ENCODE results near the gene PKLR. TPM values are rescaled to one million over a fixed set of nuclear protein-coding genes. Genes with fewer than 3 reads are reported as not detected.

The PKLR gene
- total RNA-seq, 8 experiments from 2014 or later, result 0.07 to 1.1 (median 0.17) TPM

GRCh38 chr1:155245163-155245524 is 56.1 kb downstream of the PKLR start:
- in situ Hi-C loops (cut with MboI; ENCODE audit: low pct_unique_long_range_greater_than_20kb in 2 of 9, low sequenced_read_pairs in 9 of 9, unreplicated experiment in 9 of 9), result no loop called here
- WGBS, 10 experiments, result 0 to 100% (median 63%) methylated on average over 2 to 8 of the region's 8 CpGs; no CpG with 5 or more reads in 1 of the 10 experiments
- peak overlapping the region; percentile 33 to 45 (median 41) for H3K4me3 ChIP-seq
- peaks cover 22 to 26% of the 10 kb centered on the region in 2 donors for H3K4me1 ChIP-seq (replicated peaks in 1 of 2)
- ATAC-seq (replicated peaks in 6 of 8), result no peak
- H3K27ac ChIP-seq, result peak overlapping the region; percentile 84 to 91

DNA sequence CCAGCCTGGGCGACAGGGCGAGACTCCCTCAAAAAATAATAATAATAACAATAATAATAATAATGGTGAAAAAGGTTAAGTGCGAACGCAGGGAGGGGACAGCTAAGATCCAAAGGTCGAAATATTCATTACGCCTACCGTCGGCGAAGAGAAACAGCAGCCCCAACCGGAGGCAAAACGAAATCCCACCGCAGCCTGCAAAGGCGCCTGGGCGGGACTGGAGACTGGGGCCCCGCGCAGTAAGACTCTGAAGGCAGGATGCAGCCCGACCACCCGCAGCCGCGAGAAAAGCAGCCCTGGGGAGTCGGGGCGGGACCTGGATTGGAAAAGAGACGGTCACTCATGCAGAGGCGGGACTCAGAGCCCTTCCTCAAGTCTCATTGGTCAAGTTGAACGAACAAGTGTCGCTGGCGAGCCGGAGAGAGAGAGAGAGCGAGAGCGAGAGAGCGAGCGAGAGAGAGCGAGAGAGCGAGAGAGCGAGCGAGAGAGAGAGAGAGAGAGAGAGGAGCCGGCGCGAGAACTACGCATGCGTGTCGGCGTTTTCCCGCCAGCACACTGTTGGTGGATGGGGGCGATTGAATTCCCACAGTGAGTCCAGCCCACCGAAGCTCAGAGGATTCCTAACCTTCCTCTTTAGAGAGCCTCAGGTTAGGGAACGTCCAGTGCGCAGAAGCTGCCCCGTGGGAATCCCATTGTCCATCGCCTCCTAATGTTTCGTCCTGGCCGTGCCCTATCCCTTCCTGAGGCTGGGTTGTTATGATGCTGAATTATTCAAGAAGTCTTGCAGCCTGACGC is 56.7 kb downstream of the PKLR start:
- peak; percentile 80 to 94 (median 92) for ATAC-seq (replicated peaks in 6 of 8)
- WGBS, 10 experiments, result 0 to 9% (median 0%) methylated on average over 1 to 38 of the region's 53 CpGs; no CpG with 5 or more reads in 1 of the 10 experiments
- Histone ChIP-seq H3K27ac (peak overlapping the region; percentile 84 to 91), H3K4me1 (replicated peaks in 1 of 2) (peaks cover 22 to 26% of the 10 kb centered on the region in 2 donors), H3K4me3 (peak overlapping the region; percentile 40 to 45 (median 41))
- in situ Hi-C loops (cut with MboI; ENCODE audit: low pct_unique_long_range_greater_than_20kb in 2 of 9, low sequenced_read_pairs in 9 of 9, unreplicated experiment in 9 of 9), result no loop called here

GRCh38 chr1:155242805-155243358 is 58.4 kb downstream of the PKLR start:
- Histone ChIP-seq H3K4me3 (peak overlapping the region in 3 of 5 donors; percentile 41 to 45 (median 41)), H3K27ac (no peak overlapping the region), H3K4me1 (replicated peaks in 1 of 2) (peaks cover 22 to 26% of the 10 kb centered on the region in 2 donors)
- in situ Hi-C loops (cut with MboI; ENCODE audit: low pct_unique_long_range_greater_than_20kb in 2 of 9, low sequenced_read_pairs in 9 of 9, unreplicated experiment in 9 of 9), result no loop called here
- ATAC-seq (replicated peaks in 6 of 8), result no peak
- 54 to 100% (median 86%) methylated on average over 1 to 3 of the region's 3 CpGs; no CpG with 5 or more reads in 4 of the 10 experiments for WGBS, 10 experiments

DNA sequence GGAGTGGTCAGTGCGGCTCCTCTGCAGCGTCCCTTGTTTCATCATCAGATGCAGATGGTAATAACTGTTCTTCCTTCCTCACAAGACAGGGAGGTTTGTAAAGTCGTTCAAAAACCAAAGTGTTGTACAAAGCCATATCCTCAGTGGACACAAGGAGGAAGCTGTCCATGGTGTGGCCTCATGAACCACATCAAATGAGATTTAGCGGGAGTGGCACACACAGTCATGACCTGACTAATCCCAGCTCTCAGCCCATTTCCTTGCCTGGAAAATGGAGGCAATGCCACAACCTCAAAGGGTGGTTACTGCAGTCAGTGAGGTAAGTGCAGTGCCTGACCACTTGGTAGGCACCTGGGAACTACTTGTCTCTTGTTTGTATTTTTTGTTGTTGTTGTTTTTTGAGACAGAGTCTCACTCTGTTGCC is 59.4 kb downstream of the PKLR start:
- Histone ChIP-seq H3K4me3 (no peak overlapping the region), H3K27ac (no peak overlapping the region), H3K4me1 (replicated peaks in 1 of 2) (peaks cover 22 to 26% of the 10 kb centered on the region in 2 donors)
- WGBS, 10 experiments, result 0 to 100% (median 69%) methylated on average over 1 to 4 of the region's 4 CpGs; no CpG with 5 or more reads in 2 of the 10 experiments
- no peak for ATAC-seq (replicated peaks in 6 of 8)
- in situ Hi-C loops (cut with MboI; ENCODE audit: low pct_unique_long_range_greater_than_20kb in 2 of 9, low sequenced_read_pairs in 9 of 9, unreplicated experiment in 9 of 9), result no loop called here

GRCh38 chr1:155241069-155241679 is 60.1 kb downstream of the PKLR start:
- in situ Hi-C loops (cut with MboI; ENCODE audit: low pct_unique_long_range_greater_than_20kb in 2 of 9, low sequenced_read_pairs in 9 of 9, unreplicated experiment in 9 of 9), result no loop called here
- peak overlapping the region; percentile 25 to 53 (median 37) for H3K4me3 ChIP-seq
- ATAC-seq (replicated peaks in 6 of 8), result peak in 7 of 8 experiments; percentile 7 to 20 (median 11)
- H3K27ac ChIP-seq, result peak overlapping the region in 1 of 2 donors; percentile 7
- 0 to 100% (median 14%) methylated on average over 1 to 4 of the region's 4 CpGs; no CpG with 5 or more reads in 2 of the 10 experiments for WGBS, 10 experiments
- H3K4me1 ChIP-seq (replicated peaks in 1 of 2), result peaks cover 22 to 26% of the 10 kb centered on the region in 2 donors

Other genes with a start within 250 kb of the PKLR start
- 10 to 100 TPM in 2 of 8 experiments, 1 to 10 TPM in 6; 5.4 to 10.9 (median 7.7) TPM for gene EFNA4, start 237.7 kb downstream of the PKLR start, total RNA-seq
- 10 to 100 TPM in 5 of 8 experiments, 1 to 10 TPM in 2, under 1 TPM in 1; 0.71 to 53.7 (median 27.8) TPM for gene EFNA3, start 222.6 kb downstream of the PKLR start, total RNA-seq
- 10 to 100 TPM in 2 of 8 experiments, 1 to 10 TPM in 5, under 1 TPM in 1; 0.92 to 61.0 (median 1.6) TPM for gene EFNA1, start 173.6 kb downstream of the PKLR start, total RNA-seq
- gene SLC50A1, start 165.6 kb downstream of the PKLR start, total RNA-seq, result 10 to 100 TPM; 11.7 to 54.8 (median 18.9) TPM
- gene DPM3, start 160.9 kb downstream of the PKLR start, total RNA-seq, result 100 to 1,000 TPM in 4 of 8 experiments, 10 to 100 TPM in 4; 54.1 to 173 (median 119) TPM
- 100 to 1,000 TPM; 166 to 272 (median 202) TPM for gene KRTCAP2, start 128.1 kb downstream of the PKLR start, total RNA-seq
- 10 to 100 TPM in 4 of 8 experiments, 1 to 10 TPM in 2, under 1 TPM in 2; 0.20 to 20.2 (median 11.4) TPM for gene TRIM46, start 127.6 kb downstream of the PKLR start, total RNA-seq
- 10 to 100 TPM; 12.4 to 51.2 (median 21.0) TPM for gene THBS3, start 93.5 kb downstream of the PKLR start, total RNA-seq
- gene MTX1, start 92.7 kb downstream of the PKLR start, total RNA-seq, result 10 to 100 TPM; 32.9 to 65.0 (median 44.2) TPM
- 10 to 100 TPM in 6 of 8 experiments, 1 to 10 TPM in 2; 5.5 to 38.6 (median 22.6) TPM for gene ENTREP3, start 46.0 kb downstream of the PKLR start, total RNA-seq
- 100 to 1,000 TPM in 3 of 8 experiments, 10 to 100 TPM in 5; 52.0 to 115 (median 80.0) TPM for gene SCAMP3, start 39.1 kb downstream of the PKLR start, total RNA-seq
- gene CLK2, start 27.9 kb downstream of the PKLR start, total RNA-seq, result 100 to 1,000 TPM in 1 of 8 experiments, 10 to 100 TPM in 7; 25.4 to 103 (median 48.0) TPM
- gene HCN3, start 24.0 kb downstream of the PKLR start, total RNA-seq, result 10 to 100 TPM in 5 of 8 experiments, 1 to 10 TPM in 2, under 1 TPM in 1; 0.76 to 33.4 (median 12.1) TPM
- 100 to 1,000 TPM in 7 of 8 experiments, 10 to 100 TPM in 1; 93.5 to 448 (median 218) TPM for gene FDPS, start 7.4 kb upstream of the PKLR start, total RNA-seq
- 10 to 100 TPM in 7 of 8 experiments, 1 to 10 TPM in 1; 8.4 to 92.6 (median 49.8) TPM for gene RUSC1, start 19.5 kb upstream of the PKLR start, total RNA-seq